GM21390 (cell line): ENCODE results near the gene LRRC8C.

ENCODE experiments used
- ATAC-seq: cut with Tn5 transposase; IDR thresholded peaks from one replicate; pipeline ENCODE4 v1.9.1; 2021; ENCODE audit not compliant: unreplicated experiment

LRRC8C gene

GRCh38 chr1:89727517-89728312 lies 94.8 kb downstream of the LRRC8C start:
- ATAC-seq: no peak

DNA sequence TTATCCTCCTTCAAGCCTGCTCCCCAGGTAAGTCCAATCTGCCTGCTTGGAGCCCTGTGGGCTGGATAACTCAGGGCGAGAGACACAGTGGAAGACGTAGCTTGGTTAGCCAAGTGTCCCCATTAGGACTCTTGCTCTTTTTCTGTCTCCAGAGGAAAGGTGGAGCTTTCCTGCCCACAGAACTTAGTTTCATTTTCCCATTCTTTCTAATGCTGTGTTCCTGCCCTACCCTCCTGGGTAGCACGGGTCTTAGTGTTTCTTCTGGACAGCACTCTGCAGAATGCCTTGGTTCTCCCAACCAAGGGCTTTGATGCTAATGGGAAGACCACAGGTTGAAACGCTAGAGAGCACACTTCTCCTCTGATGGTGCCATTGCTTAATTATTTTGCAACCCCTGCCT lies 95.5 kb downstream of the LRRC8C start:
- no peak for ATAC-seq

GRCh38 chr1:89732206-89732605 lies 99.3 kb downstream of the LRRC8C start:
- ATAC-seq: no peak

DNA sequence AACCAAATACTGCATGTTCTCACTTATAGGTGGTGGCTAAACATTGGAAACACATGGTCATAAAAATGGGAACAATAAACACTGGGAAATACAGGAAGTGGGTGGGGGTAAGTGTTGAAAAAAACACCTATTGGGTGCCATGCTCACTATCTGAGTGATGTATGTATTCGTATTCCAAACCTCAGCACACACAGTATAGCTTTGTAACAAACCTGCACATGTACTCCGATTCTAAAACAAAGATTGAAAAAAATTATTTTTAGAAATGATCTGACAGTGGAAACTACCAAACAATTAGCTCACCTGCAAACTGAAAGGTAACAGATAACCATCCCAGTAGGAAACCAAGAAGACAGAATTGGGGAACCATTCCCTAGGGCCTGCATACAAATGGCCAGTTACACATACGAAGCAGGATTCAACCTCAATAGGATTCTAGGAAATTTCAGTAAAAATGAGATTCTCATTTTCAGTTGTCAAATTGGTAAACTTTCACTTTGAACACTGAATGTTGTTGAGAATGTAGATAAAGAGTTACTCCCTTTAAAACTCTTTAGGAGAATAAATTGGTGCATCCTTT lies 99.8 kb downstream of the LRRC8C start:
- ATAC-seq: no peak

DNA sequence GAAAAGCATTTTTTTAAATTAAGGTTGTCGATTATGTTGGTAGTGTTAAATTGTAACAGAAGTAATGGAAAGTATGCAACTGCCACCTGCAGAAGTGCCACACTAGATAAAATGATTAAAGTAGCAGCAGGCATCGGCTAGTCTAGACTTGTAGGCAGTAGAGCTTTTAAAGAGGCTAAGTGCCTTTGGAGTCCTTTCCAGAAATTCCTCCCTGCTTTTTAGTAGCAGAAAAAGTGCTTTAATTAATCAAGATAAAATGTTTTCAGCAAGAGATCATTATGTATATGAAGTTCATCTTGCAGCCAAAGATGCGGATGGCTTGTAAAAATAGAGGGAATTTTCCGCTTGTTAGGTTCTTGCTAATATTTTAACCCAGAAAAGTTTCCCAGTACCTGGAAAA lies 100.8 kb downstream of the LRRC8C start:
- no peak for ATAC-seq

DNA sequence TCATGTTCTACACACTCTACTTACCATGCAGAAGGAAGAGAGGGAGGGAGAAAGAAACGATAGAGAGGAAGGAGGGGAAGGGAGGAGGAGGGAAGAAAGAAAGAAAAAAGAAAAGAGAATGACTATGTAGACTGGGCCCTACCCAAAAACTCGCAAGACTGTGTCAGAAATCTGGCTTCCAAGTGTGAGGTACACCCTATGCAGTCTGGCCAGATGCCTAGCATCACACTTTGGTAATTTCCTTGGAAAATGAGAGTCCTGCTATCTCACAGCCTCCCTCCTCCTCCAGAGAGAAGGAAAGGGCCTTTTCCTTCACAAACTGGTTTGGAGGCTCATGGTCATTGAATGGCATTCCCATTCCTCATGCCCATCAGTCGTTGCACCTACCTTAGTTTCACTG lies 101.5 kb downstream of the LRRC8C start:
- no peak for ATAC-seq

- no peak for ATAC-seq
Observed at GRCh38 chr1:89735479-89735878, 102.6 kb downstream of the LRRC8C start.

- no peak for ATAC-seq
Observed at GRCh38 chr1:89736937-89737733, 104.2 kb downstream of the LRRC8C start.

DNA sequence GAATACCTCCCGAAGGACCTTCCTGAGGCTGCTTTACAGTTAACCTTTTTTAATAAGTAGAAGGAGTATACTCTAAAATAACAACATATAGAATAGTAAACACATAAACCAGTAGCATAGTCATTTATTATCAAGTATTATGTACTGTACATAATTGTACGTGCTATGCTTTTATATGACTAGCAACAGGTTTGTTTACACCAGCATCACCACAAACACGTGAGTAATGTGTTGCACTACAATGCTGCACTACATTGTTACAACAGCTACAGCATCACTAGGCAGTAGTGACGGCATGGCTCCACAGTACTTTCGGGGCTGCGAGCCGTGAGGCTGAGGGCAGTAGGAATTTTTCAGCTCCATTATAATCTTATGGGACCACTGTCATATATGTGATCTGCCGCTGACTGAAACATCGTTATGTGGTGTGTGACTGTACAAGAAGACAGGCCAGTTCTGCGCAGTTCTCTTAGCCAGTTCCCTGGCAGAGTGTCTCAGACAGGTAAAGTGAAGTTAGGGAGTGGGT lies 105.1 kb downstream of the LRRC8C start:
- no peak for ATAC-seq

GRCh38 chr1:89739013-89739843 lies 106.3 kb downstream of the LRRC8C start:
- ATAC-seq: peak; percentile 51

DNA sequence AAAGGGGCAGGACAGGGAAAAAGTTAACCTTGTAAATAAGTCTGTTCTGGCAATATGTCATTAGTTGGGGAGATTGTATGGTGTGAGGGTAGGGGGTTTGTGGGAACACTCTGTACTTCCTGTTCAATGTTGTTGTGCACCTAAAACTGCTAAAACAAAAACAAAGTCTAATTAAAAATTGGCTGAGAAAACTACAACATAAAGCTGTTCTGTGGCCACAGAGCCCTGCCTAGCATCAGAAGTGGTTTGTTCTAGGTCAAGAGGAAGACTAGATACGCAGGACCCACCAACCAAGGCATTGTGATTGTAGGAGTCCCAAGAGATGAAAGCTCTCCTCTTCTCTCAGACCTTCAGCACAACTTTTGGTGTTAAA lies 106.9 kb downstream of the LRRC8C start:
- no peak for ATAC-seq

DNA sequence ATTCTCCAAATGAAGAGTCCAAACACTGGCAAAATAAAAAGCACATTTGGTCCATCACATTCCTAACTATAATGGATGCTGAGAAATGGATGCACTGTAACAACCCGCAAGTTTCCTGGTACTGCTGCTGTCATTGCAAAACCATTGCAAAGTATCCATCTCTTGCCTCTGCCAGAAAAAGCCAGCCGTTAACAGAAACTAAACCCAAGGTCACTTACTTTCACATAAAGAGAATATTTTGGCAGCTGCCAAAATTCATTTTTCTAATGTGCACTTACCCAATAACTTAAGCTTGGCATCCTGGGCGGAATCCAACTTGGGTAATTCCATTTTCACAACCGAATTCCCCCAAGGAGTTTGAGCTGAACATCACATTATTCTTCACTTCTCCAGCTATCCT lies 110.9 kb downstream of the LRRC8C start:
- no peak for ATAC-seq

- ATAC-seq: no peak
Observed at GRCh38 chr1:89746424-89747149, 113.7 kb downstream of the LRRC8C start.

GRCh38 chr1:89753761-89754160 lies 120.8 kb downstream of the LRRC8C start:
- ATAC-seq: no peak

DNA sequence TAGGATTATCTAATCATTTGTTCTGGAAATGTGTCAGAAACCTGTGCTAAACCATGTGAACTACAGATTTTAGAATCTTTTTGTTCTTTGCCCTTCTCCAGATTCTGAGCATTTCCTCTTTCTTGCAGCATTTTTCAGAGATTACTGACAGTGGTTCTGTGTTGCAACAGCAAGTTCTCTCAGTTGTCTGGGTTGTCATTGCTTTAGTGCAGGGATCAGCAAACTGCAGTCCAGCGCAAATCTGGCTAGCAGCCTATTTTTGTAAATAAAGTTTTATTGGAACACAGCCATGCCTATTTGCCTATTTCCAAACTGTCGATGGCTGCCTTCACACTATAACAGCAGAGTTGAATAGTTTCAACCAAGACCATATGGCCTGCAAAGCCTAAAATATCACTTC lies 121.6 kb downstream of the LRRC8C start:
- ATAC-seq: no peak

DNA sequence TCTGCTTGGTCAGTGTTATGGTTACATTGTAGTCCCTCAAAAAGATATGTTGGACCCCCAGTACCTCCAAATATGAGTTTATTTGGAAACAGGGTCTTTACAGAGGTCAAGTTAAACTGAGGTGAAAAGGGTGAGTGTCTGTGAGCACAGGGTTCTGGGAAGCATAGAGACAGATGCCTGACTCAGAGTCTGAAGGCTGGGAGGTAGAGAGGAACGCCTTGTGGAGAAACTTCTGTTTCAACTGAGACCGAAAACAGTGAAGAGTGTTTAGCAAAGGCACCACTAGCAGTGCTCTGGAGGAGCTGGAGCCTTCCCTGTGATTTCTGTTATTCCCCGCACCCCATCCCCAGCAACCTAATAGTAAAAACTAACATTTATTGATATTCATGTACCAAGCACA lies 122.7 kb downstream of the LRRC8C start:
- no peak for ATAC-seq

- ATAC-seq: peak; percentile 75
Observed at GRCh38 chr1:89757532-89757931, 124.6 kb downstream of the LRRC8C start.

DNA sequence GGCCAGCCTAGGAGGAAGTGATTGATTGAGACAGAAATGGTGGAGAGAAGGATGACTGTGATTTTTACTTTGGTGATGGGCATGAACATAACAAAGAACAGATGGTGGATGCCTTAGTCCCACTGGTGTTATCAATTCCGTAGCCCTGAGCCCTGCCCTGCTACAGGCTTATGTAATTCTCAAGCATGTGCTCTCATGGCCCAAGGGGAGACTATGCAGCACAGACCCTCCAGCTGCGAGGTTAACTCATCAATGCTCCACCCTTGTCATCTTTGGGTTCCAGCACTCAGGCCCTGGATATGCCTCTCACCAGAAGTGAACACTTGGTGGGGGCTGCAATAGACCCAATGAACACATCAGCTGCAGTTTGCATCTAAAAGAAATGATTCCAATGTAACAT lies 125.2 kb downstream of the LRRC8C start:
- no peak for ATAC-seq

DNA sequence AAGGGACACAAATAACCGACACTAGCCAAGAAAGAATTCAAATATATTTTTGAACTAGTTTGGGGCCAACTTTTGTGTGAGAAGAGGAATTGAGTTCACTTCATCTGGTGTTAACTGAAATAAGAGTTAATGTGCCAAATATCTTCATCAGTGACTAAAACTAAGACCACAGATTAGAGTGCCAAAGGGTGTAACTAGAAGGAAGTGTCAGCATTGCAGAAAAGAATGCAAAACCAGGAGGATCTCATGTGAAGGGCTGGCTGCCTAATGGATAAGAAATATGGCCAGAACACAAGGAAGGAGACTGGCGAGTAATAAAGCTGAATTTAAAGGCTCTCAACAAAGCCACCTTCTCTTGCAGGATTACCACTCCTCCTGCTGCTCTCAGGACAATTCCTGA lies 126.1 kb downstream of the LRRC8C start:
- no peak for ATAC-seq

DNA sequence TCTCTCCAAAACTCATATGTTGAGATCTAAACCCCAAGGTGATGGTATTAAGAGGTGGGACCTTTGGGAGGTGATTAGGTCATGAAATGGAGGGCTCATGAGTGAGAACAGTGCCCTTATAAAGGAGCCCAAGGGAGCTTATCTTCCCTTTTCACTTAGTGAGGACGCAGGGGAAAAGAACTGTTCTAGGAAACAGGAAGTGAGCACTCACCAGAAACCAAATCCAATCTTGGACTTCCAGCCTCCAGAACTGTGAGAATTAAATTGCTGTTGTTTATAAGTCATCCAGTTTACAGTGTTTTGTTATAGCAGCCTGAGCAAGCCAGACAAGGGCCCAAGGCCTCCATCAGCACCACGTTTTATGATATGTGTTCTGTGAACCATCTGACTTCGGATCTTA lies 127.6 kb downstream of the LRRC8C start:
- ATAC-seq: no peak
